ENCODE data around the gene COL23A1.

Gene COL23A1

DNA sequence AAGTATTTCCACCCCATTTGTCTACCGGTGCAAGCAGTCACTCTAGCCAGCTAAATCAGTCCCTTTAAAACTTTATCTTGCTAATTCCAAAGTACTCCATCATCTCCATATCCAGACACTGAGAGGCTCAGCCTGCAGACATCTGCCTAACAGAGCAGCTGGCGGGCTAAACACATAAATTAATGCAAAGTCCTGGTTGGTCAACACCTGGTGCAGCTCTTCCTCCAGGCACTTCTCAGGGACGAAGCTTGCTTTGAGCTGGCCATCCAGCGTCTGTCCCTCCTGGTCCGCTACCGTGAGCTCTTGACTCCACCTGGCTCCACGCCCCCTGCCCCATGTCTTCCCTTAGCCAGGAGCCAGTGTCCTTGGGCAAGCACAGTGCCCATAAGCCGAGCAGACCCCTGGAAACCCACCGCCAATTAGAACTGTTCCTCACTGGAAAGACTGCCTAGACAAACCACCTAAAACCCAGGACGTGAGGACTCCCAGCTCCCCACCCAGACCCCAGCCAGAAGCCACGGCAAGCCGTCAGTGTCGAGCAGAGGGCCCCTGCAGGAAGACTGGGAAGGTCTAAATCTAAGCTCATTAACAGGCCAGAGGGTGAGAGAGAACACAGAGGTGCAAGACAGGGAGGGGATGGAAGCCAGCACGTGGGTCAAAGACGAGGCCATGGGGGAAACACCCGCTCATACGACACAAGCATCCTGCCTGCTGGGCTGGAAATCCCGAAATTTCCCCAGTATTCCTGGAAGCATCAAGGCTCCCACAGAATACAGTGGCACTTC is 120.0 kb downstream of the COL23A1 start:
- no peak for DNase-seq

DNA sequence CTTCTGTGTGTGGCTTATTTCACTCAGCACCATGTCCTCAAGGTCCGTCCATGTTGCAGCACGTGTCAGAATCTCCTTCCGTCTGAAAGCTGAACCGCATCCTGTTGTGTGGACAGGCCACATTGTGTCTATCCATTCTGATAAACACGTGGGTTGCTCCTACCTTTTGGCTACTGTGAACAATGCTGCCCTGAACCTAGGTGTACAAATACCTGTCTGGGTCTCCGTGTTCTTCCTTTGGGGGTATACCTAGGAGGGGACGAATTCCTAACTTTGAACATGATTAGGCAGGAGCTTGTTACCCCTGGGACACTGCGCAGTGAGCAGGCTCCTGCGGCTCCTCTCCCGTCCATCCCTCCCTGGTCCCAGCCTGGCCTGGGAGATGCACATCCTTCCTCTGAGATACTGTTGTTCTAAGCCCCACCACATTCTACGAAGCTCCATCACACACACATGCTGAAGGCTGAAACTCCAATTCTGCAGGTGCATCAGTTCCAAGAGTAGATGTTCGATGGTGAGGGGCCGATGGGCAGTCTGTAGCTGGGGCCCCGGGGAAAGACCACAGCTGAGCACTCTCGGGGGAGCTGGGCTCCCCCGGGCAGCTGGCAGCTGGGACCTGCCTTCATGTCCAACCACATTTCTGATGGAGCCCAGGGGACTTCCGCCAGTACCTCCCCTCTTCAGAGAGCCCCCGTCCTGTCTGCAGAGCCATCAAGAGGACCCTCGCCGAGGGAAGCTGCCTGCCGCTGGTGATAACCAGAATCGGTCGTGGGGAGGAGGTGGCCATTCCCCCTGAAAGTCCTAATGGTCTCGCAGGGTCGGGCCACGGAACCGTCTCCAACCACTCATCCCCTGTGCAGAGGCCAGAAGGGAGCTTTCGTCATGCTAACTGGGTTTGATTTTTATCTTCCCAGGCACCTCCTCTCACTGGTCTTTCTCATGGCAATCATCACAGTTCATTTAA is 120.9 kb downstream of the COL23A1 start:
- DNase-seq, result no peak

DNA sequence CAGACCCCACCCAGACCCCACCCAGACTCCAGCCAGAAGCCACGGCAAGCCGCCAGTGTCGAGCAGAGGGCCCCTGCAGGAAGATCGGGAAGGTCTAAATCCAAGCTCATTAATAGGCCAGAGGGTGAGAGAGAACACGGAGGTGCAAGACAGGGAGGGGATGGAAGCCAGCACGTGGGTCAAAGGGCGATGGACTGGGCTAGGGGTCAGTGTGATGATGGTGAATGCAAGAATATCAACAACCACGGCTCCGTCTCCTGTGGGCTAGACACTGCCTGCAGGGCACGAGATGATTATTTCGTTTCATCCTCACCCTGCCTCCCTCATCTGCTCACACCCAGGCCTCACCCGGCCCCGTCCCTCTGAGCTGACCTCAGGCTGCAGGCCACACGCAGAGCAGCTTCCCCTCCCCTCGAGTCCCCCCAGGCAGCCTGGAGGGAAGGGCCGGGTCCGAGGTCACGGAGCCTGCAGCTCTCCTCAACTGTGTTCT is 122.0 kb downstream of the COL23A1 start:
- DNase-seq, result no peak

DNA sequence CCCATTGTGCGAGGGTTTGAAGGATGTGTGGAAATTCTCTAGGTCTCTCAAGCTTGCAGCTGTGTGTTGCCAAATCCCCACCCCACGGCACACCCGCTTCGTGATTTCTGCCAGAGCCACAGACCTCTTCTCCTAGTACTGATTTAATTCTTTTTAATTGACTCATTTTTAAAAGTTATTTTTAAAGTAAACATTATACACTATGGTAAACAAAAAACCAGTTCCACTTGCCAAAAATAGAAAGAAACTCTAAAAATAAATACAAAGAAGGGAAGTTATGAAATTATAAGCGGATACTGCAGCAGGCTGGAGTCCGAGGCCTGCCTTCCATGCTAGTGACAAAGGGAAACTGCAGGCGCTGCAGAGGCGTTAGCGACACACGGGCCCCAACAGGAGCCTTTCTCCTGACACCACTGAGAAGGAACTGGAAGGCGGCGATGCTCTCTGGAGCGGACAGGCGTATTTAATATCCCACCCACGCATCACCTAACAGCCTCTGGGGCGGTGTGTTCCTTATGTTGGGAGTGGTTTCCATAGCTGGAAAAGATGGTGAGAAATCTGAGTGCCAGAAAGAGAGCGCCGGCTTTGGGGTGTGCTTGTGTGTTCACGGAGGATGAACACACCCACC is 122.5 kb downstream of the COL23A1 start:
- peak; percentile 86 for DNase-seq

DNA sequence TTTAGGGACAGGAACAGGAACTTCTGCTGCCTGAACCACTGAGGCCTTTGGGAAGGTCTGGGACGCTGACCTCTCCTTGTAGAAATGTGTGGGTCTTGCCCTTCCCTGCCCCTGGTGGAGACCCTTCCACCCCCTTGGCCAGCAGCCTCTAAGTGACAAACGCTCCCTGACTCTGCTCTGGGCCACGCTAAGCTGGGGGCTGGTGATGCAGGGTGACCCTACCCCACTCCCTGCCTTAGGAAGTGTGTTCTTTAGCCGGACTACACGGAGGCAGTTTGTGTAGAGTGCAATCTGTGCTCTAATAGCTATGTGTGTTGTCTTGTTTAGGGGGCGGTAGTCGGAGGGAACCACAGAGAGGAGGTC is 123.0 kb downstream of the COL23A1 start:
- no peak for DNase-seq

DNA sequence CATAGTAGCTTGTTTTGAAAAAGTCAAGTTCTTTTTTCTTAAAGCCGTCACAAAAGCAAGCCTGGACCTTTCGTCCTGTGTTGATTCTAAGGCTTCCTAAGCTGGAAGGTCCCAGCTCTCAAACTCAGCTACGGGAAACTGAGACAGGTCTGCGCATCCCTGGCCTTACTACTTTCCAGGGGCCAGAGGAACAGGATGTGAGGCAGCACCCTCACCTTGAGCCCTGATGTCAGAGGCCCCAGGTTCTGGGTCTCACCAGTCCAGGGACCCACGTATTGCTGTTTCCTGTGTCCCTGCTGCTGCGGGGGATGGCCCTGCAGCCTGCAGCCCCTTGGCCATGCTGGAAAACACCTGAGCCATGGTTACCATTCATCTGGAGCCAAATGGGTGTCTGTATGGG is 123.9 kb downstream of the COL23A1 start:
- no peak for DNase-seq

DNA sequence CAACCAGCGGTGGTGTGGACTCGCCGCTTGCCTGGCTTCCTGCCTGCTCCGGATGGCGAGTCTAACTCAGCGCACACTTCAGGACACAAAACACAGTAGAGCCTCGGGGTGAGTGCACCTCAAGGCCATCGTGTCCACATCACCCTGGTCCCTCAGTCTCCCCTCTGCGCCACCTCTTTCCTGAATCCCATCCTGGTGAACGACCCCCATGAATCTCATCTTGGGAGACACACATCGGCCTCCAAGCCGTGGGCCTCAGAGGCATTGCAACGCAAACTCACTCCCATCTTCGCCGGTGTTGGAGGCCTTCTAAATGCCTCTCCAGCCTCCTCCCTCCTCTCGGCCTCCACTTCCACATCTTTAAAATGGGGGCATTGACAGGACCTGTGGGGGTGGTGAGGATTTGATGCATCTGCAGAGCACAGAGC is 124.3 kb downstream of the COL23A1 start:
- no peak for DNase-seq

DNA sequence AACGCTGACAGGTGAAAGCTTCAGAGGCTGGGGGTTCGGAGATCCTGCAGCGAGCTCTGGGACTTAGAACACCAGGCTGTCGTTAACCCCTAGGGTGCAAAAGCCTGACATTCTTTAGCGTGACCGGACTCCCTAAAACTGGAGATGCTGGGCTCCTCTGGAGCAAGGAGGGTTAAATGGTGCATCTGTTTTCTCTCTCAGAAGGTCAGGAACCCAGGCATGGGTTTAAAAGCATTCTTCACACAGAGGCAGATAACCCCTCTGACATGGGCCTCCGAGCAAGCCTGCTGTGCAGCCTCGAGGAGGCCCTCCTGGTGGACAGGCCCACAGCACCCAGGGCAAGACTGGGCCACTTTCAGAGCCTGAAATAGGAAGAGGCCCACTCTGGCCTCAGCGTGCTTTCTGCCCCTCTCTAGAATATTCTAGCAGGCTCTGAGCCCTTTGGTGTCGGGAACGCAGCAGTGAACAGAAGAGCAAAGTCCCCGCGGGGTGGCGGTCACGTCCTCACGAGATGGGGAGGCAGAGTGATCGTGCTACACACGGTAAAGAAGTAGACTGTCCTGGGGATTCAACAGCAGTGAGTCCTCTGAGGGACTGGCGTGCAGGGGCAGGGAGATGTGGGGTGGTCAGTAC is 124.8 kb downstream of the COL23A1 start:
- DNase-seq, result no peak

DNA sequence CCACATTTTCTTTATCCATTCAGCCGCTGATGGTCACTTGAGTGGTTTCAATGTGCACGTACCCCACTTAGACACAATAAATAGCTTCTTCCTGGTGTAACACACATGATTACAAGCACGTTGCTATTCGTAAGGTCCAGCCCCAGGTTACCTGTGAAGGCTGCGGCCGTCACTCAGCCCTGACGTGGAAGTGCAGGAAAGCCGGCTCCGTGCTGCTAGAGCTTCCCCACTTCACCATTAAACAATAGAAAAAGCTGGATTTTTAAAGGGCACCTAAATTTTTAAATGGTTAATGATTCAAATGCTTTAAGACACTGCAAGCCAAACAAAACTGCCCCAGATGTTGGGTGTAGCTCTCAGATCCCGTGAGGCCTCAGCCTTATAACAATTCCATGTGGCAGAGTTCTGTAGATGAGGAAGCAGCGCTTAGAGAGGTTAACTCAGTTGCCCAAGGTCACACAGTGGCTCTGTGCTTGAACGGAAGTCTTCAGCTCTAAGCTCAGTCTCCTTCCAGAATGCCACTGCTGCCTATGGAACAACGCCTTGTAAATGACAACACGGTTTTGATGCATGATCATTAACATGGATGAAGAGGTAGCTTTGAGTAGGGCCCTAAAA is 125.7 kb downstream of the COL23A1 start:
- DNase-seq, result peak; percentile 24

DNA sequence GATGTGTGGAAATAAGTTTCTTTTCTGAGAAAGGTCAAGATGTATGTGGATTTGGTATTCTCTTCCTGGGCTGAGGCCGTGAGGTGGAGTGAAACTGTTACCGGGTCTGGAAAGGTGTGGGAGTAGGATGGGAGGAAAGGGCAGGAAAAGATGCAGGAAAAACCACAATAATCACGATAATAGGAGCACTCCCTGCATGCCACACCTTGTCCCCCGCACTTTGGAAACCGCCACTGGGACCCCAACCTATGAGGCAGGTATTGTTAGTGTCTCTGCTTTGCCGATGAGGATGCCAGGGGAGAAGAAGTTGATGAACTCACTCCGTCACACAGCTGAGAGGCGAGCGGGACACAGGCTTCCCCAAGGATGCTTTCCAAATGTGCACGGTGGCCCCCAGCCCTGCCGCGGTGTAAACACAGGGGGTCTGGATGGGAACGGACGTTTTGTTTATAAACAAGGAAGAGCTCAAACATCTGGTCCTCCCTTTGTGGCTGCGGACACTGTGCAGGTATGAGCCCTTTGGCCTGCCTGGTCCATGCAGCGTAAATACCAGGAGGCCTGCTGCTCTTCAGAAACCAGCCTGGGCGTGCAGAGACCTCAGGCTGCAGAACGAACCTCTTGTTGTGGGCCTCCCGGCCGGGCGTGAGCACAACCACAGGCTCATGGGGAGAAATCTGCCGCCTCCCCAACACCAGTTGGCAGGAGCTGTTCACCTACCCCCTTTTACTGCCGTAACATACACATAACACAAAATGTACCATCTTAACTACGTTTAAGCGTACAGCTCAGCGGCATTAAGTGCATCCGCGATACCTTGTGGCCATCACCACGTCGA is 126.7 kb downstream of the COL23A1 start:
- DNase-seq, result no peak

DNA sequence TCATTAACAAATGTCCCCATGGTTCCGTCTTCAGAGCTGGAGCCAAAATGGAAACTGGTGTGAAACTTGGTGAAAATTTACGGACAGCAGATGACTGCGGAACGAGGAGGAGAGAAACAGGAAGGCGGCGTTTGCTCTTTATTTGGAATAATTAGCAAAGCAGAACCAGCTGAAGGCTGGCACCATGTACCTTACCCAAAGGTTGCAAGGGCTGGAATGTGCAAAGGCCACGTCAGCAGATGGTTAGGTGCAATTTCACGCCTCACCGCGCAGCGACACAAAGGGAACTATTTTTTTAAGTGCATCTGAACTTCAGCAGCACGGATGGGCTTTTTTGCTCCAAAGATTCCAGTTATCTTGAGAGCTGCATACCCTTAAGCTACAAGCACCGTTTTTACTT is 127.4 kb downstream of the COL23A1 start:
- peak; percentile 26 for DNase-seq

DNA sequence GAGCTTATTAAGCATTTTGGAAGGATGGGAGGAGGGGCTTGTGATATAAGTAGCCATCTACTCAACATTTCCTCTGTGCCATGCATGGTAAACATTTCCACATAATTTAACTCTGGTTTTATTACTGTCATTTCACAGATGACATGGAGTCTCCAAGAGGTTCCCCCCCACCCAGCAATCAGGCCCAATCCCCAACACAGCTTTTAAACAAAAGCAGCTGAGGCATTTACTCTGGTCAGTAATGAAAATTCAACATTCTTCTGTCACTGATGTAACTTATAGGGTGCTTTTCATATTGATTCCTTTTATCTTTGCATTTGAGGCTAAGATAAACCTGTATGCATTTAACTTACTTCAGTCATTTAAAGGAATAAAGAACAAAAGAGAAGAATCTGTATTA is 128.1 kb downstream of the COL23A1 start:
- no peak for DNase-seq

DNA sequence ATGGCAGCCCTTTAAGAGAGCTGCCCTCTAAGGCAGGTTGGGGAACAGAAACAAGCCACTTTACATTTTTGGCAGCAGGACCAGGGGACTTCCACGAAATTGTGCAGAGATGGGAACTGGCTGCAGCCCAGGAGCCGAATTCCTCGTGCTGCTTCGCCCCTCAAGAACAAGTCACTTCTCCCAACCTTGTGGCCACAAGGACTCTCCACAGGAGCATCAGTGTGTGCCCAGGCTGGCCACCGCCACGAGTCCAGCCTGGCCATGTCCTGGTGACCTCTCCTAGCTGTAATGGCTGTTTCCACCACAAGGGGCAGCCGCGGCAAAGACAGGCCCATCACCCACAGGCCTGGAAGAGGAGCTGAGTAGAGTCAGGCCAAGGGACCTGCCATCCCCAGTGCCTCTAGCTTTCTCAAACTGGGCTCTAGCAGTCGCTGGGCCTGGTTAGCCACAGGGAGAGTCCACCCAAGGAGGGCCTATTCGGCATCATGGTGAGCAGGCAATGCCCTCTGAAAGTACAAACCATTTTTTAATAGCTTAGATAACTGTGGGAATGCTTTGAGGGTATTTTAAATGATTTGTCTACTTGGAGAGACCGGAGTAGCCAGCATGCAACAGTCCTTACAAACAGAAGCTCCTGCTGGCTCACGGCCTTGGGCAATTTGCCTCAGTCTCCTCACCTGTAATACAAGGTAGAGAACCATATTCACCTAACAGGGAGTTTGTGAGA is 129.0 kb downstream of the COL23A1 start:
- peak; percentile 70 for DNase-seq

DNA sequence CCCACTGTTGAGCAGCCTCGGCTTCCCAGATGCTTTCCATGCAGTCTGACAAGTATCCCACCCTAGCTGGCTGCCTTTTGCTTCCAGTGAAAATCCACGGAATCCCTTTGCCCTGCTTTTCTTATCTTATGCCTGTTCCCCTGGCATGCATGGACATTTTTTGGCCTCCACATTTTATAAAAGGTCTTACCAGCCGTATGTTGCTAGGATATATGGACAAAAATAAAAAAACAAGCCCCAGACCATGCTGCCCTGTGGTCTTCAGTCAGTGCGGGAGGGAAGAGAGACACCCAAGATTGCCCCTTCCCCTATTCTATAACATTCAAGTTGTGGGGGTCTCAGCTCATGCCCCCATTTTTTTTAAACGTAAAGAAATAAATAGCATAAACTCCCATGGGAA is 129.6 kb downstream of the COL23A1 start:
- no peak for DNase-seq

DNA sequence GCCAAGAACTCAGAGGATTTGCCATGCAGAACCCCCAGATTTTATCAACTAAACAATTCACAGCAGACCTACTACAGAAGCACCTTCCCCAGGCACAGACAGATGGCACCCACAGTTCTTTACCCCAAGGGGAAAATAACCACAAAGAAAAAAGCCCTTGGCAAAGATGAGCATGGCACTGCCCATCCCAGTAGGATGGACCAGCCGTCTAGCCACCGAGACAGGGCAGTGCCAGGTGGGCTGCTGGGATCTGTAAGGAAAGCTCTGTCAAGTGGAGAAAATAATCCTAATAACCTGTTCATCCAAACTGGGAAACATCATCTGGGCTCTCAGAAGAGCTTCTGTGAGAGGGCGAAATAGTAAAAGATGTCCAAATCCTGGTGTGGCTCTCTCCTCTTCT is 130.0 kb downstream of the COL23A1 start:
- no peak for DNase-seq

DNA sequence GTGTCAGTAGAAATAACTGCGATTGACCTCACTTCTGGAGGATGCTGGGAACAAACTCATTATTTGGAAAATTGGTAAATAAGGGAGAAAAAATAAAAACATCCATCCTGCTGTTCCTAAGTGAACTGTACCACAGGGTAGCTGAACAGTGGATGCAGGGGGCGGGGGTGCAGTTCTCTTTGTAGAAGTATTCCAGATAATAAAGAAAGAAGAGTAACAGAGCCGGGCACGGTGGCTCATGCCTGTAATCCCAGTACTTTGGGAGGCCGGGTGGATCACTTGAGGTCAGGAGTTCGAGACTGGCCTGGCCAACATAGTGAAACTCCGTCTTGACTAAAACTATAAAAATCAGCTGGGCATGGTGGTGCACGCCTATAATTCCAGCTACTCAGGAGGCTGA is 132.1 kb downstream of the COL23A1 start:
- DNase-seq, result no peak

DNA sequence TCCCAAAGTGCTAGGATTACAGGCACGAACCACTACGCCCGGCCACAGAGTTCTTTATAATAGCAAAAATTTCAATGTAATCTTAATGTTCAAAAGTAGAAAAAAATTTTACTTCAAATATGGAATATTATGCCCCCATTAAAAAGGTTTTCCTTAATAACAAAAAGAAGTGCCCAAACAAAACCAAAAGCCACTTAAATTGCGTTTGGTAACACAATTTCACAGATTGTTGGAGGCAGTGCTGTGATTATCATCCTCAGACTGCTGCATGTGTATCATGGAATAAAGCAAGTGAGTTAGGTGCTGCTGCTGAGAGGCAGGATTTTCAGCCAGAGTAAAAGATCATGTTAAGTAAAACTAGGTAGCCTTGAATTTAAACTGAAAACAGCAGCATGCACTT is 132.7 kb downstream of the COL23A1 start:
- no peak for DNase-seq

DNA sequence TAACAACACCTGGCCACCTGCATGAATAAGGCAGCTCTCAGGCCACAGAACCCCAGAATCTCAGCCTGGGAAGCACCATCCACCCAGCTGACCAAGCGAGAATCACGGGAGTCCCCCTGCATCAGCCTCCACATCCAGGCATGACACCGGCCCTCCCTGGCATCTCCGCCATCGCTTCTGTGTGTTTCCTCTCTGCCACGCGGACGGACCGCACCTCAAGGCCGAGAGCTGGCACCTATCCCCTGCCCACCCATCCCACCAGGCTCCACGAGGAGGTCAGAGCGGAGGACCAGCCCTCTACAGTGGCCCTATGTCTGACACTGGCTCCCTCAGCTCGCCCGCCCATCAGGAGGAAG is 134.7 kb downstream of the COL23A1 start:
- DNase-seq, result no peak

DNA sequence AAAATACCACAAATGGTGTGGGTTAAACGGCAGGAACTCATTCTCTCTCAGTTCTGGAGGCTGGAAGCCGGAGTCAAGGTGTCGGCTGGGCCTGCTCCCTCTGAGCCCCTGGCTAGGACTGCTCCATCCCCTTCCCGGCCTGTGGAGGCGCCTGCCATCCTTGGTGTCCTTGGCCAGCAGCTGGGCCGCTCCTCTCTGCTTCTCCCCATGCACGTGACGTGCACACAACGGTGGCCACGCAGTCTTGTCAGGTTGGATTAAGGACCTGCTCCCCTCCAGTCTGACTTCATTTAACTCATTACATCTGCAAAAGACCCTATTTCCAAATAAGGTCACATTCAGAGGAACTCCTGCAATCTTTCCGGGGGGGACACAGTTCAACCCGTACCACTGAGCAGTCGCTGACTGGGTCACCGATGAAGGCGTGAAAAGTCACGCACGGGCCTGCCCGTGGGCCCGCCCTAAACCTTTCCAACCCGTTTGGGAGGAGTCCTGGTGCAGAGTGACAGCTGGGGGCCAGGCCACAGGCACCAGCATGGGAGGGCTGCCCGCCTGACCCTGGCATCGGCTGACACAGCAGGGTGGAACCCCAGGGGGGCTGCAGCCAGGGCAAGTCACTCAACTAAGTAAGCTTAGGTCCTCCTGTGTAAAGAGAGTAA is 135.2 kb downstream of the COL23A1 start:
- DNase-seq, result no peak

DNA sequence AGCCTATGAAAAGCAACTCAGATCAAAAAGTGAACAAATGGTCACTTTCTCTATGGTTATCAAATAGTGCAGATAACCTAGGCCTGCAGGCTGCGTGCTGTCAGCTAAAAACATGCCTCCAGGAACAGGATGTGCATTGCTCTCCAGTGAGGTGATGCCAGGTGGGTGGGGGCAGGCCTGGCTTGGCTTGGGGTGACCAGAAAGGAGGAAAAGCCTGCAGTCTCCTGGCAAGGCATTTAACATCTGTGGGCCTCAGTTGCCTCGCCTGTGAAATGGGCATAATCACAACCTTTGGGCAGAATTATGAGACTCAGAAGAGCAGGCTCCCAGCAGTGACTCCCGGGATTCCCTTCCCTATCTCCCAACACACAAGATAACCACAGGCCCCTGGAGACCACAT is 135.9 kb downstream of the COL23A1 start:
- no peak for DNase-seq
